Stimulated activated CD8-positive, alpha-beta memory T cell treated with anti-CD3 and anti-CD28 coated beads, Interleukin-4, amount 100 ng/mL, for 1 hour (primary cell): ENCODE results near the gene FBXO31.

Experiments
- DNase-seq, 2 donors: peaks; one replicate each; pipeline ENCODE4 v3.0.0-alpha.2; 2020; ENCODE audit warnings: low read depth in 2 of 2, low spot score in 1 of 2

FBXO31 gene

GRCh38 chr16:87316923-87317749, 66.4 kb downstream of the FBXO31 start, which contains the start of gene C16orf95:
TSS of gene C16orf95 (minus strand) at chr16:87317392. CDS start at chr16:87317242, 150 bp downstream.
- DNase-seq: peak; percentile 96 to 97

GRCh38 chr16:87316450-87316922, 67.1 kb downstream of the FBXO31 start:
- no peak for DNase-seq

- DNase-seq: no peak
These were observed 68.6 kb downstream of the FBXO31 start for GRCh38 chr16:87314990-87315420.

- no peak for DNase-seq
These were observed 71.6 kb downstream of the FBXO31 start for GRCh38 chr16:87312008-87312407.

GRCh38 chr16:87311387-87311786, 72.2 kb downstream of the FBXO31 start:
- DNase-seq: no peak

- no peak for DNase-seq
These were observed 73.0 kb downstream of the FBXO31 start for GRCh38 chr16:87310610-87311009.

GRCh38 chr16:87309620-87310525, 73.7 kb downstream of the FBXO31 start:
- DNase-seq: no peak

- no peak for DNase-seq
These were observed 74.8 kb downstream of the FBXO31 start for GRCh38 chr16:87308826-87309225.

- DNase-seq: no peak
These were observed 77.1 kb downstream of the FBXO31 start for GRCh38 chr16:87306516-87306915.

- DNase-seq: no peak
These were observed 77.8 kb downstream of the FBXO31 start for GRCh38 chr16:87305505-87306391.

GRCh38 chr16:87304951-87305350, 78.6 kb downstream of the FBXO31 start:
- no peak for DNase-seq

- DNase-seq: no peak
These were observed 79.5 kb downstream of the FBXO31 start for GRCh38 chr16:87303962-87304521.

- no peak for DNase-seq
These were observed 80.1 kb downstream of the FBXO31 start for GRCh38 chr16:87303431-87303930.

- DNase-seq: no peak
These were observed 84.6 kb downstream of the FBXO31 start for GRCh38 chr16:87298857-87299465.

GRCh38 chr16:87297918-87298631, 85.5 kb downstream of the FBXO31 start:
- peak in 1 of 2 donors; percentile 9 for DNase-seq

GRCh38 chr16:87297407-87297806, 86.2 kb downstream of the FBXO31 start:
- DNase-seq: no peak

GRCh38 chr16:87295661-87296531, 87.7 kb downstream of the FBXO31 start:
- DNase-seq: no peak

- DNase-seq: no peak
These were observed 88.3 kb downstream of the FBXO31 start for GRCh38 chr16:87295259-87295658.
